Measurements from ENCODE around the gene MIR17HG.
"Not testable (repeated sequence)": the region's sequence is repeated elsewhere in the genome, so short reads cannot be mapped to it uniquely, and the experiment has no call there.

The MIR17HG gene

GRCh38 chr13:91347996-91348905 is 764 bp downstream of the MIR17HG start:
- DNase-seq (ENCODE audit: low spot score), result no peak

- DNase-seq (ENCODE audit: low spot score), result peak; percentile 90
Measured at GRCh38 chr13:91348906-91349435, 1.5 kb downstream of the MIR17HG start.

DNA sequence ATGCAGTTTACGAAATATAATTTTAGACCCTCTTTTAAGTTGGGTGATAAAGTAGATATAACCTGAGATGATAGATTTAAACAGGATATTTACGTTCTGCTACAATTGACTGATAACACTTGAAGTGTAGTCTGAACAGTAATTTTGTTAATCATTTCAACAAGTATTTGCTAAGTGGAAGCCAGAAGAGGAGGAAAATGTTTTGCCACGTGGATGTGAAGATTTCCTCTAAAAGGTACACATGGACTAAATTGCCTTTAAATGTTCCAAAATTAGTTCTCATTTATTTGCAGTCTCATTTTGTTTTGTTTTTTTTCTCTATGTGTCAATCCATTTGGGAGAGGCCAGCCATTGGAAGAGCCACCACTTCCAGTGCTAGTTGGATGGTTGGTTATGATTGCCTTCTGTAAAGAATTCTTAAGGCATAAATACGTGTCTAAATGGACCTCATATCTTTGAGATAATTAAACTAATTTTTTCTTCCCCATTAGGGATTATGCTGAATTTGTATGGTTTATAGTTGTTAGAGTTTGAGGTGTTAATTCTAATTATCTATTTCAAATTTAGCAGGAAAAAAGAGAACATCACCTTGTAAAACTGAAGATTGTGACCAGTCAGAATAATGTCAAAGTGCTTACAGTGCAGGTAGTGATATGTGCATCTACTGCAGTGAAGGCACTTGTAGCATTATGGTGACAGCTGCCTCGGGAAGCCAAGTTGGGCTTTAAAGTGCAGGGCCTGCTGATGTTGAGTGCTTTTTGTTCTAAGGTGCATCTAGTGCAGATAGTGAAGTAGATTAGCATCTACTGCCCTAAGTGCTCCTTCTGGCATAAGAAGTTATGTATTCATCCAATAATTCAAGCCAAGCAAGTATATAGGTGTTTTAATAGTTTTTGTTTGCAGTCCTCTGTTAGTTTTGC is 2.8 kb downstream of the MIR17HG start:
- DNase-seq (ENCODE audit: low spot score), result no peak

GRCh38 chr13:91351123-91351522 is 3.6 kb downstream of the MIR17HG start:
- DNase-seq (ENCODE audit: low spot score), result no peak

DNA sequence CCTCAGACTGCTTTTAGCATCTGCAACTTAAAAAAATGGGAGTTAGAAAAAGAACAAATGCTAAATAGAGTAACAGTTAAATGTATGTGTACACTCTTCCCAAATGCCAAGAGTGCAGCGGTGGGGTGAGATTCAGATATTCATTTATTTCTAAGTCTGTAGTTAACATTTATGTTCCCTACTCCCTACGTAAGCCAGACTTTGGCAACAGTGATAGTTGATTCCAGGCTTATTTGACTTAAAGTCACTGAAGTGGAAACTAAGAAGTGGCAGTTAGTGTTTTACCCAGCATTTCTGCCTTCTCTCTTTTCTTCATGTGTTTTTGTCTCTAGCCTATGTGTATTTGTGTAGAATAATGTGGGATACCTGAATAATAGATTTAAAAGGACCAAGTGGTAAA is 4.5 kb downstream of the MIR17HG start:
- no peak for DNase-seq (ENCODE audit: low spot score)

- not testable (repeated sequence) for DNase-seq (ENCODE audit: low spot score)
Measured at GRCh38 chr13:91352891-91353290, 5.4 kb downstream of the MIR17HG start.

GRCh38 chr13:91353494-91353893 is 6.0 kb downstream of the MIR17HG start:
- DNase-seq (ENCODE audit: low spot score), result no peak

DNA sequence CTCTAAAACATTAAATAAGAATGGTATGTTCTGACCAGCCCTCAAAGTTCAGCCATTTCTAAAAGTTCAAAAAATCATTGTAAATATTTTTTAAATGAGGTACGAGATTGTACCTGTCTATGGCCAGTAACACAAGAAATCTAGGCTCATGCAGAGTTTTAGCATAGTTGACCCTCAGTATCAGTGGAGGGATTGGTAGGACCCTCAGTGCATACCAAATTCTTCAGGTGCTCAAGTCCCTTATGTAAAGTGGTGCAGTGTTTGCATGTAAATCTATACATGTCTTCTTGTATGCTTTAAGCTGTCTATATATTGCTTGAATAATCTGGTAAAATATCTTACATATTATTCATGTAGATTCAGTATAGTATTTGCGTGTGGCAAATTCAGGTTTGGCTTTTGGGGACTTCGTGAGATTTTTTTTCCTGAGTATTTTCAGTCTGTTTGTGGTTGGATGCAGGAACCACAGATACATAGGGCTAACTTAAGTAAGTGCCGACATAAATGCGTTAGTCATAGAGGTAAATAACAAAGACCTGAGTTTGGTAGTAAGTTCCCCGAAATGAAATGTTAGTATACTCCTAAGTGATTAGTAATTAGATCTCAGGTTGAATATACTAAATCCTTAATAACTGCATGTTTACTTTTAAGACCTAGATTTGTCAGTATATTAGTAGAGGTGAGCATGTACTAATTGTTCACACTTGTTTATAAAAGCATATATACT is 7.8 kb downstream of the MIR17HG start:
- no peak for DNase-seq (ENCODE audit: low spot score)

GRCh38 chr13:91355826-91356710 is 8.6 kb downstream of the MIR17HG start:
- DNase-seq (ENCODE audit: low spot score), result no peak

- no peak for DNase-seq (ENCODE audit: low spot score)
Measured at GRCh38 chr13:91356919-91357612, 9.6 kb downstream of the MIR17HG start.

GRCh38 chr13:91357613-91358386 is 10.3 kb downstream of the MIR17HG start:
- no peak for DNase-seq (ENCODE audit: low spot score)

DNA sequence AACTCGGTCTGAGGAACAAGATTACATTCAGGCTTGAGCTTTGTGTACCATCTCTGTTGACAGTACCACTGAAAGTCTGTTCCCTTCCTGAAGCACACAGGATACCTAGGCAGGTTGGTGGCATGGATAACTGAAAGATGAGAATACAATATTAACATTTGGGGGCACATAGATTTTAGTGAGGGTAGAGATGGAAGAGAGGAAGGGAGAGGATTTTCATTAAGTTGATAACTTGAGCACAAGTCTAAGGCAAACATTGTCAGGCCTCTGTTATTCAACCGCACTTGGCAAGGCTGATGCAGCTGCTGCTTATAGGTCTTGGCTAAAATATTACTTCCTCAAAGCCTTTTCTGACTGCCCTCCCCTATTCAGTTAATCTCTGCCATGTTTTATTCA is 10.9 kb downstream of the MIR17HG start:
- no peak for DNase-seq (ENCODE audit: low spot score)

- no peak for DNase-seq (ENCODE audit: low spot score)
Measured at GRCh38 chr13:91359111-91359510, 11.6 kb downstream of the MIR17HG start.

GRCh38 chr13:91359631-91360030 is 12.1 kb downstream of the MIR17HG start:
- no peak for DNase-seq (ENCODE audit: low spot score)

GRCh38 chr13:91360246-91360751 is 12.8 kb downstream of the MIR17HG start:
- DNase-seq (ENCODE audit: low spot score), result no peak

GRCh38 chr13:91361755-91362271 is 14.3 kb downstream of the MIR17HG start:
- DNase-seq (ENCODE audit: low spot score), result no peak

DNA sequence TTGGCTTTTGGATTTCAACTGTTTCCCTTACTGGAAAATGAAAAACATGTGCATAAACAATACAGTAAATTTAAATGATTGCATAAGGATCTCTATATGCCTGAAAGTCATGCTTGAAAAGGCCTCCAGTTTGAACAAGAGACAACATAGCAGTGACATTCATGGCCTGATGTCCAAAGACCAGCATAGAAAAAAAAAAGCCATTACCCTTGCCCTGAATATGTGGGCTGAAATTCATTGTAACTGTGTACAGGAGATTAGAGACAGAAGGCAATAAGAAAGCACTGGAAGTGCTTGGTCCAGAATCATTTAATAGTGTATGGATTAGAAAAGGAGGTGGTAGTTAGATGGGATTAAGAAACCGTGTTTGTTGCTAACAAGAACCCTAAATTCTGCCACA is 15.4 kb downstream of the MIR17HG start:
- DNase-seq (ENCODE audit: low spot score), result no peak

- no peak for DNase-seq (ENCODE audit: low spot score)
Measured at GRCh38 chr13:91368101-91368500, 20.6 kb downstream of the MIR17HG start.
